H1 (cell line): Measurements from ENCODE around the gene RPS6KA2. TPM values are rescaled to one million over a fixed set of nuclear protein-coding genes. Genes with fewer than 3 reads are reported as not detected.

Experiments used
- ASH2L ChIP-seq: fragments of 200-600, 300-600 bp; sonication (generic); IDR thresholded peaks from one replicate; pipeline ENCODE4 v1.7.1; 2017; ENCODE audit warnings: low read length
- CBX8 ChIP-seq: fragments of 300-800, 300-1000 bp; sonication (generic); IDR thresholded peaks from 2 replicates; pipeline ENCODE4 v1.7.1; 2016; ENCODE audit warnings: low read depth, low read length, borderline replicate concordance
- SP2 ChIP-seq: IDR thresholded peaks from 2 replicates; pipeline ENCODE4 v1.6.1; 2012; ENCODE audit warnings: mild to moderate bottlenecking, low read length, inconsistent platforms
- TAF1 ChIP-seq: IDR thresholded peaks from 2 replicates; pipeline ENCODE4 v1.6.1; 2011; ENCODE audit warnings: mild to moderate bottlenecking, low read depth, low read length
- polyA plus RNA-seq, 7 experiments: library from polyadenylated mRNA; depleted of rRNA in 3 of 7; stranded (reverse) in 5 of 7; unstranded in 2 of 7; fragments of >200 nt in 5 of 7; fragments of 200-250 nt in 2 of 7; gene quantifications; 1 replicate in 5 of 7; 2 replicates in 1 of 7; 4 replicates in 1 of 7; pipeline versions ENCODE4 v1.2.1 to v1.2.3, GENCODE V29; 2011 to 2013; ENCODE audit warnings: missing spikeins in 2 of 7, mixed read lengths in 2 of 7
- total RNA-seq: library from RNA; stranded (reverse); fragmentation: NEBNext Ultra II Directional; extraction: Animal tissue kit (Norgen Biotek cat#: 25700); gene quantifications from 2 replicates; pipeline ENCODE4 v1.2.1, GENCODE V29; 2021

RPS6KA2 gene
- total and polyA plus RNA-seq, 2 of the 8 experiments (the other 6 are each of a cell fraction or from before 2014, with no cell fraction given), result 8.8 to 25.7 TPM

GRCh38 chr6:166563805-166564204, 63.2 kb downstream of the RPS6KA2 start (continued):
- TF ChIP-seq TAF1 (no peak), SP2 (no peak), CBX8 (no peak), ASH2L (no peak)
- TF ChIP-seq, all 59 proteins: peak for 0
